SU-DHL-6 (cell line): ENCODE measurements around the gene JADE2.

Source experiments
- H2AFZ ChIP-seq: fragments of 200-600 bp; sonication (generic); 2 replicates; pipeline ENCODE4 v1.6.1; 2014; ENCODE audit warnings: low read depth, mild to moderate bottlenecking, moderate library complexity, mixed read lengths, antibody characterized with exemption, low read length; ENCODE audit not compliant: severe bottlenecking
- H3F3A ChIP-seq: fragments of 200-600 bp; shearing (Covaris generic); 2 replicates; pipeline ENCODE4 v1.6.0; 2016; ENCODE audit warnings: antibody characterized with exemption, mild to moderate bottlenecking; ENCODE audit not compliant: insufficient read depth
- H3K27ac ChIP-seq: fragments of 200-600 bp; sonication (generic); 2 replicates; pipeline ENCODE4 v1.5.1; 2016; ENCODE audit warnings: low read depth, mild to moderate bottlenecking, low read length, moderate library complexity, mixed read lengths
- H3K27me3 ChIP-seq: fragments of 200-600 bp; sonication (generic), shearing (Covaris generic); 2 replicates; pipeline ENCODE4 v1.6.0; 2014; ENCODE audit warnings: mild to moderate bottlenecking, low read length
- H3K36me3 ChIP-seq: fragments of 200-600 bp; sonication (generic); 2 replicates; pipeline ENCODE4 v1.6.1; 2014; ENCODE audit warnings: mild to moderate bottlenecking, low read length, mixed read lengths
- H3K4me2 ChIP-seq: fragments of 300-600, 200-600 bp; shearing (Covaris generic), sonication (generic); 2 replicates; pipeline ENCODE4 v1.6.0; 2014; ENCODE audit warnings: low read length, low read depth, mild to moderate bottlenecking; ENCODE audit not compliant: poor library complexity, severe bottlenecking
- H3K4me3 ChIP-seq: fragments of 200-600 bp; sonication (generic); 2 replicates; pipeline ENCODE4 v1.5.1; 2014; ENCODE audit warnings: antibody characterized with exemption, low read length, mild to moderate bottlenecking, mixed read lengths; ENCODE audit not compliant: insufficient read depth, poor library complexity, severe bottlenecking
- H3K79me2 ChIP-seq: fragments of 200-600 bp; sonication (generic); 2 replicates; pipeline ENCODE4 v1.6.1; 2014; ENCODE audit warnings: mild to moderate bottlenecking, low read length, moderate library complexity; ENCODE audit not compliant: insufficient read depth
- H3K9ac ChIP-seq: fragments of 200-600 bp; sonication (generic); 2 replicates; pipeline ENCODE4 v1.7.0; 2014; ENCODE audit warnings: mild to moderate bottlenecking, low read length
- H3K9me2 ChIP-seq: fragments of 200-600 bp; sonication (generic); replicated peaks from 2 replicates; pipeline ENCODE4 v1.6.1; 2014; ENCODE audit warnings: low read length; ENCODE audit not compliant: insufficient read depth
- H3K9me3 ChIP-seq: fragments of 200-600 bp; sonication (generic); 2 replicates; pipeline ENCODE4 v1.6.1; 2014; ENCODE audit warnings: low read length, mixed read lengths; ENCODE audit not compliant: insufficient read depth
- H4K20me1 ChIP-seq: fragments of 200-600 bp; sonication (generic); 2 replicates; pipeline ENCODE4 v1.6.1; 2014; ENCODE audit warnings: low read depth, mild to moderate bottlenecking, antibody characterized with exemption, low read length, moderate library complexity, mixed read lengths
- EZH2phosphoT487 ChIP-seq: fragments of 200-600 bp; sonication (generic), shearing (Covaris generic); conservative IDR thresholded peaks from 2 replicates; pipeline ENCODE4 v1.6.1; 2018; ENCODE audit warnings: mild to moderate bottlenecking, antibody characterized with exemption, low read length, moderate library complexity, mixed read lengths
- TF ChIP-seq, protein P1 (sequence below): fragments of 200-600 bp; sonication (generic); IDR thresholded peaks from one replicate; pipeline ENCODE4 v1.5.1; 2017; ENCODE audit warnings: antibody characterized with exemption, mild to moderate bottlenecking, low read length, moderate library complexity; ENCODE audit not compliant: insufficient read depth, poor library complexity, severe bottlenecking

Gene JADE2

GRCh38 chr5:134611515-134611914 is 86.0 kb downstream of the JADE2 start:
- Histone ChIP-seq H3K4me2 (no peak overlapping the region), H3F3A (no peaks in the 10 kb centered on the region; the same call in 1 of the 2 replicates), H3K27ac (no peak overlapping the region), H3K27me3 (no peaks in the 10 kb centered on the region), H3K79me2 (0 out of 2 replicates have a peak, but pooled peaks cover under 1% of the 10 kb centered on the region), H3K36me3 (peaks cover 22% of the 10 kb centered on the region), H3K9me3 (no peaks in the 10 kb centered on the region), H3K9ac (no peak overlapping the region), H2AFZ (no peak overlapping the region), H3K9me2 (no peaks in the 10 kb centered on the region), H4K20me1 (no peaks in the 10 kb centered on the region), H3K4me3 (no peak overlapping the region)
- TF ChIP-seq, protein P1, sequence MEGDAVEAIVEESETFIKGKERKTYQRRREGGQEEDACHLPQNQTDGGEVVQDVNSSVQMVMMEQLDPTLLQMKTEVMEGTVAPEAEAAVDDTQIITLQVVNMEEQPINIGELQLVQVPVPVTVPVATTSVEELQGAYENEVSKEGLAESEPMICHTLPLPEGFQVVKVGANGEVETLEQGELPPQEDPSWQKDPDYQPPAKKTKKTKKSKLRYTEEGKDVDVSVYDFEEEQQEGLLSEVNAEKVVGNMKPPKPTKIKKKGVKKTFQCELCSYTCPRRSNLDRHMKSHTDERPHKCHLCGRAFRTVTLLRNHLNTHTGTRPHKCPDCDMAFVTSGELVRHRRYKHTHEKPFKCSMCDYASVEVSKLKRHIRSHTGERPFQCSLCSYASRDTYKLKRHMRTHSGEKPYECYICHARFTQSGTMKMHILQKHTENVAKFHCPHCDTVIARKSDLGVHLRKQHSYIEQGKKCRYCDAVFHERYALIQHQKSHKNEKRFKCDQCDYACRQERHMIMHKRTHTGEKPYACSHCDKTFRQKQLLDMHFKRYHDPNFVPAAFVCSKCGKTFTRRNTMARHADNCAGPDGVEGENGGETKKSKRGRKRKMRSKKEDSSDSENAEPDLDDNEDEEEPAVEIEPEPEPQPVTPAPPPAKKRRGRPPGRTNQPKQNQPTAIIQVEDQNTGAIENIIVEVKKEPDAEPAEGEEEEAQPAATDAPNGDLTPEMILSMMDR = no peak
- TF ChIP-seq EZH2phosphoT487 = no peak

DNA sequence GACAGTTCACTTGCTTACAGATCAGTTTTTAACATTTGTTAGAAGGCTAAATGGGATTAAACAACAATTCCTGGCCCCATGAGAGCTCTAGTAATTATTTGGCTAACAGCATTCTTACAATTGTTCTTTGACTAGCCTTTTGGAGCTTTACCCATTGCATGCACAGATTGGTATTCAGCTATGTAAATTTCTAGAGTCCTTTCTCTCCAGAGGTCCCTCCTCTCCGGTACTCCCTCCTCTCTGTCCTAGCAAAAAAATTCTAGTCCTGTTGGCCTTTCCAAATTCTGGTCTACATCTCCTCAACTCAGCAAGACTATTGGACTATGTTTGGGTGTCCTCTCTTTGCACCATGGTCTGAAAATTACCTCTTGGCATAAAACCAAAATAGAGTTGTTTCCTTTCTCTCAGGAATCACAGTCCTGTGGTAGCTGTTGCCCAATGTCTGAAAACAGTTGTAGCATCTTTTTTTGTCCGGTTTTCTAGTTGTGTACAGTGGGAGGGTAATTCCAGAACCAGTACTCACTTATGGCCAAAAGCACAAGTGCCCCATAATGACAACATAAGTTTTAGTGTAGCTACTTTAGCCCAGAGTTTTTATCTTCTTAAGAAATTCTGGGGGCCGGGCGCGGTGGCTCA is 89.1 kb downstream of the JADE2 start:
- H4K20me1 ChIP-seq = no peaks in the 10 kb centered on the region
- peaks cover 15% of the 10 kb centered on the region for H3K36me3 ChIP-seq
- H3K27me3 ChIP-seq = no peaks in the 10 kb centered on the region
- no peaks in the 10 kb centered on the region for H3K9me2 ChIP-seq
- H3K27ac ChIP-seq = no peak overlapping the region
- H3K4me2 ChIP-seq = no peak overlapping the region
- H3F3A ChIP-seq = no peaks in the 10 kb centered on the region; the same call in 1 of the 2 replicates
- no peak overlapping the region for H2AFZ ChIP-seq
- TF ChIP-seq, protein P1 = no peak
- no peak for TF ChIP-seq EZH2phosphoT487
- 0 out of 2 replicates have a peak, but pooled peaks cover 4% of the 10 kb centered on the region for H3K79me2 ChIP-seq
- H3K4me3 ChIP-seq = no peak overlapping the region
- no peak overlapping the region for H3K9ac ChIP-seq
- no peaks in the 10 kb centered on the region for H3K9me3 ChIP-seq

DNA sequence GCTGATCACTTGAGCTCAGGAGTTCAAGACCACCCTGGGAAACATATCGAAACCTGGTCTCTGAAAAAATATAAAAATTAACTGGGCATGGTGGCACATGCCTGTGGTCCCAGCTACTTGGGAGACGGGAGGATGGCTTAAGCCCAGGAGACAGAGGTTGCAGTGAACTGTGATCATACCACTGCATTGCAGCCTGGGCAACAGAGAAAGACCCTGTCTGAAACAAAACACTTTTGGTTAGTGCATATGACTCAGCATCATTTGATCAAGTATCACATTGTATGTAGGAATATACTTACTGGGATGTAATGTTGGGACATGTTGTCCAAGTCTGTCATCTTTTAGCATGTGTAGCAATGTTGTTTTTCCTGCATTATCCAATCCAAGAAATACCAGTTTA is 95.2 kb downstream of the JADE2 start:
- TF ChIP-seq, protein P1 = no peak
- TF ChIP-seq EZH2phosphoT487 = no peak
- Histone ChIP-seq H3K9ac (no peak overlapping the region), H3K79me2 (peaks cover 15% of the 10 kb centered on the region), H4K20me1 (no peaks in the 10 kb centered on the region), H2AFZ (no peak overlapping the region), H3K27ac (no peak overlapping the region), H3K4me2 (no peak overlapping the region), H3K27me3 (no peaks in the 10 kb centered on the region), H3K4me3 (no peak overlapping the region), H3F3A (no peaks in the 10 kb centered on the region; the same call in 1 of the 2 replicates), H3K9me3 (no peaks in the 10 kb centered on the region), H3K9me2 (no peaks in the 10 kb centered on the region), H3K36me3 (peaks cover 23% of the 10 kb centered on the region)
